Measurements from ENCODE around the gene THRAP3. TPM values are rescaled to one million over a fixed set of nuclear protein-coding genes. Genes with fewer than 3 reads are reported as not detected.

THRAP3 gene
- total RNA-seq, 1 experiment from 2014 or later, result 160 TPM

DNA sequence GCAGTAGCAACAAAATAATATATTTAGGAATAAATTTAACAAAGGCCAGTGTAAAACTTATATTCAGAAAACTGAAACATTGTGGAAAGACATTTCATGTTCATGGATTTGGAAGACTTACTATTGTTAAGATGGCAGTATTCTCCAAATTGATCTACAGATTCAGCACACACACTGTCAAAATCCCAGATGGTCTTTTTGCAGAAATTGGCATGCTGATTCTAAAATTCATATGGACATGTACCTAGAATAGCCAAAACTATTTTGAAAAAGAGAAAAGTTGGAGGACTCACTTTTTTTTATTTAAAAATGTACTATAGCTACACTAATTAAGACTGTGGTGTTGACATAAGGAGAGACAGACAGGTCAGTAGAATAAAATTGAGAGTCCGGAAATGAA lies 50.0 kb downstream of the THRAP3 start:
- no peak overlapping the region for H3K4me3 Mint-ChIP-seq
- DNase-seq (ENCODE audit: low spot score) (no peak), ATAC-seq (no peak)
- CTCF ChIA-PET, result interaction anchor here (0.7 to 1.2 kb wide), 2 partner anchors 26 to 177 kb away, joined by 3 to 4 read pairs; no protein-coding TSS in a partner anchor
- peaks cover 31% of the 10 kb centered on the region for H3K36me3 Mint-ChIP-seq
- H3K27me3 Mint-ChIP-seq (ENCODE audit: low read depth), result no peaks in the 10 kb centered on the region
- H3K27ac Mint-ChIP-seq, result no peak overlapping the region
- no peak for TF ChIP-seq TP53 (CRISPR knock-in tag; IDR thresholded peaks at IDR 0.05)
- TF ChIP-seq NR1H2 (CRISPR knock-in tag; IDR thresholded peaks at IDR 0.05), result no peak
- no peak for TF ChIP-seq EMX1 (CRISPR knock-in tag; IDR thresholded peaks at IDR 0.05)
- TF ChIP-seq, protein P1, sequence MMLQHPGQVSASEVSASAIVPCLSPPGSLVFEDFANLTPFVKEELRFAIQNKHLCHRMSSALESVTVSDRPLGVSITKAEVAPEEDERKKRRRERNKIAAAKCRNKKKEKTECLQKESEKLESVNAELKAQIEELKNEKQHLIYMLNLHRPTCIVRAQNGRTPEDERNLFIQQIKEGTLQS (CRISPR knock-in tag; conservative IDR thresholded peaks at IDR 0.05), result no peak
- POLR2A ChIA-PET, result interaction anchor here (0.7 kb wide), 1 partner anchor 1111 kb away, joined by 9 read pairs; no protein-coding TSS in a partner anchor
- no peaks in the 10 kb centered on the region for H3K9me3 Mint-ChIP-seq
- no peaks in the 10 kb centered on the region for H3K4me1 Mint-ChIP-seq

DNA sequence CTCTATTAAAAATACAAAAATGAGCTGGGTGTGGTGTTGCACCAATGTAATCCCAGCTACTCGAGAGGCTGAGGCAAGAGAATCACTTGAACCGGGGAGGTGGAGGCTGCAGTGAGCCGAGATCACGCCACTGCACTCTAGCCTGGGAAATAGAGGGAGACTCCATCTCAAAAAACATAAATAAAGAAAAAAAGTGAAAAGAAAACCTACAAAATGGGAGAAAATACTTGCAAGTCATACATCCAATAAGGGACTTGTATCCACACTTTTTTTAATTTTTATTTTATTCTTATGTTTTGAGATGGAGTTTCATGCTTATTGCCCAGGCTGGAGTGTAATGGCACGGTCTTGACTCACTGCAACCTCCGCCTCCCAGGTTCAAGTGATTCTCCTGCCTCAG lies 52.4 kb downstream of the THRAP3 start:
- POLR2A ChIA-PET, result no interaction called here
- no peaks in the 10 kb centered on the region for H3K27me3 Mint-ChIP-seq (ENCODE audit: low read depth)
- TF ChIP-seq, protein P2, sequence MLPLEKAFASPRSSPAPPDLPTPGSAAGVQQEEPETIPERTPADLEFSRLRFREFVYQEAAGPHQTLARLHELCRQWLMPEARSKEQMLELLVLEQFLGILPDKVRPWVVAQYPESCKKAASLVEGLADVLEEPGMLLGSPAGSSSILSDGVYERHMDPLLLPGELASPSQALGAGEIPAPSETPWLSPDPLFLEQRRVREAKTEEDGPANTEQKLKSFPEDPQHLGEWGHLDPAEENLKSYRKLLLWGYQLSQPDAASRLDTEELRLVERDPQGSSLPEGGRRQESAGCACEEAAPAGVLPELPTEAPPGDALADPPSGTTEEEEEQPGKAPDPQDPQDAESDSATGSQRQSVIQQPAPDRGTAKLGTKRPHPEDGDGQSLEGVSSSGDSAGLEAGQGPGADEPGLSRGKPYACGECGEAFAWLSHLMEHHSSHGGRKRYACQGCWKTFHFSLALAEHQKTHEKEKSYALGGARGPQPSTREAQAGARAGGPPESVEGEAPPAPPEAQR (CRISPR knock-in tag; IDR thresholded peaks at IDR 0.05), result no peak
- TF ChIP-seq, protein P3, sequence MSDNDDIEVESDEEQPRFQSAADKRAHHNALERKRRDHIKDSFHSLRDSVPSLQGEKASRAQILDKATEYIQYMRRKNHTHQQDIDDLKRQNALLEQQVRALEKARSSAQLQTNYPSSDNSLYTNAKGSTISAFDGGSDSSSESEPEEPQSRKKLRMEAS (CRISPR knock-in tag; IDR thresholded peaks at IDR 0.05), result no peak
- TF ChIP-seq, protein P4, sequence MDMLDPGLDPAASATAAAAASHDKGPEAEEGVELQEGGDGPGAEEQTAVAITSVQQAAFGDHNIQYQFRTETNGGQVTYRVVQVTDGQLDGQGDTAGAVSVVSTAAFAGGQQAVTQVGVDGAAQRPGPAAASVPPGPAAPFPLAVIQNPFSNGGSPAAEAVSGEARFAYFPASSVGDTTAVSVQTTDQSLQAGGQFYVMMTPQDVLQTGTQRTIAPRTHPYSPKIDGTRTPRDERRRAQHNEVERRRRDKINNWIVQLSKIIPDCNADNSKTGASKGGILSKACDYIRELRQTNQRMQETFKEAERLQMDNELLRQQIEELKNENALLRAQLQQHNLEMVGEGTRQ (CRISPR knock-in tag; IDR thresholded peaks at IDR 0.05), result no peak
- TF ChIP-seq, protein P5, sequence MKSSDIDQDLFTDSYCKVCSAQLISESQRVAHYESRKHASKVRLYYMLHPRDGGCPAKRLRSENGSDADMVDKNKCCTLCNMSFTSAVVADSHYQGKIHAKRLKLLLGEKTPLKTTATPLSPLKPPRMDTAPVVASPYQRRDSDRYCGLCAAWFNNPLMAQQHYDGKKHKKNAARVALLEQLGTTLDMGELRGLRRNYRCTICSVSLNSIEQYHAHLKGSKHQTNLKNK (CRISPR knock-in tag; IDR thresholded peaks at IDR 0.05), result no peak
- no peak for TF ChIP-seq FOXK1 (CRISPR knock-in tag; IDR thresholded peaks at IDR 0.05)
- TF ChIP-seq TP53 (CRISPR knock-in tag; IDR thresholded peaks at IDR 0.05), result no peak
- no peak for TF ChIP-seq PRRX2 (CRISPR knock-in tag; IDR thresholded peaks at IDR 0.05)
- no peak for TF ChIP-seq TEAD1 (CRISPR knock-in tag; IDR thresholded peaks at IDR 0.05)
- no peak for TF ChIP-seq ZNF138 (CRISPR knock-in tag; conservative IDR thresholded peaks at IDR 0.05)
- no peak for TF ChIP-seq ZNF423 (CRISPR knock-in tag; IDR thresholded peaks at IDR 0.05)
- TF ChIP-seq NFE2L1 (CRISPR knock-in tag; IDR thresholded peaks at IDR 0.05), result no peak
- no peak for TF ChIP-seq KAT7 (CRISPR knock-in tag; IDR thresholded peaks at IDR 0.05; ENCODE audit: borderline replicate concordance)
- TF ChIP-seq ESRRA (CRISPR knock-in tag; IDR thresholded peaks at IDR 0.05; ENCODE audit: borderline replicate concordance), result no peak
- no peak for TF ChIP-seq ATF1 (CRISPR knock-in tag; IDR thresholded peaks at IDR 0.05)
- TF ChIP-seq, protein P6, sequence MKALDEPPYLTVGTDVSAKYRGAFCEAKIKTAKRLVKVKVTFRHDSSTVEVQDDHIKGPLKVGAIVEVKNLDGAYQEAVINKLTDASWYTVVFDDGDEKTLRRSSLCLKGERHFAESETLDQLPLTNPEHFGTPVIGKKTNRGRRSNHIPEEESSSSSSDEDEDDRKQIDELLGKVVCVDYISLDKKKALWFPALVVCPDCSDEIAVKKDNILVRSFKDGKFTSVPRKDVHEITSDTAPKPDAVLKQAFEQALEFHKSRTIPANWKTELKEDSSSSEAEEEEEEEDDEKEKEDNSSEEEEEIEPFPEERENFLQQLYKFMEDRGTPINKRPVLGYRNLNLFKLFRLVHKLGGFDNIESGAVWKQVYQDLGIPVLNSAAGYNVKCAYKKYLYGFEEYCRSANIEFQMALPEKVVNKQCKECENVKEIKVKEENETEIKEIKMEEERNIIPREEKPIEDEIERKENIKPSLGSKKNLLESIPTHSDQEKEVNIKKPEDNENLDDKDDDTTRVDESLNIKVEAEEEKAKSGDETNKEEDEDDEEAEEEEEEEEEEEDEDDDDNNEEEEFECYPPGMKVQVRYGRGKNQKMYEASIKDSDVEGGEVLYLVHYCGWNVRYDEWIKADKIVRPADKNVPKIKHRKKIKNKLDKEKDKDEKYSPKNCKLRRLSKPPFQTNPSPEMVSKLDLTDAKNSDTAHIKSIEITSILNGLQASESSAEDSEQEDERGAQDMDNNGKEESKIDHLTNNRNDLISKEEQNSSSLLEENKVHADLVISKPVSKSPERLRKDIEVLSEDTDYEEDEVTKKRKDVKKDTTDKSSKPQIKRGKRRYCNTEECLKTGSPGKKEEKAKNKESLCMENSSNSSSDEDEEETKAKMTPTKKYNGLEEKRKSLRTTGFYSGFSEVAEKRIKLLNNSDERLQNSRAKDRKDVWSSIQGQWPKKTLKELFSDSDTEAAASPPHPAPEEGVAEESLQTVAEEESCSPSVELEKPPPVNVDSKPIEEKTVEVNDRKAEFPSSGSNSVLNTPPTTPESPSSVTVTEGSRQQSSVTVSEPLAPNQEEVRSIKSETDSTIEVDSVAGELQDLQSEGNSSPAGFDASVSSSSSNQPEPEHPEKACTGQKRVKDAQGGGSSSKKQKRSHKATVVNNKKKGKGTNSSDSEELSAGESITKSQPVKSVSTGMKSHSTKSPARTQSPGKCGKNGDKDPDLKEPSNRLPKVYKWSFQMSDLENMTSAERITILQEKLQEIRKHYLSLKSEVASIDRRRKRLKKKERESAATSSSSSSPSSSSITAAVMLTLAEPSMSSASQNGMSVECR (CRISPR knock-in tag; IDR thresholded peaks at IDR 0.05; ENCODE audit: borderline replicate concordance), result no peak
- TF ChIP-seq GTF2I (CRISPR knock-in tag; conservative IDR thresholded peaks at IDR 0.05), result no peak

More for the DNA sequence above, 52.4 kb downstream of the THRAP3 start:
- no peak overlapping the region for H3K27ac Mint-ChIP-seq
- no peak overlapping the region for H3K4me3 Mint-ChIP-seq
- H3K9me3 Mint-ChIP-seq, result no peaks in the 10 kb centered on the region
- CTCF ChIA-PET, result interaction anchor here (1.1 kb wide), 1 partner anchor 128 kb away, joined by 6 read pairs; the partner anchor contains the start of gene TRAPPC3
- peaks cover 25% of the 10 kb centered on the region for H3K36me3 Mint-ChIP-seq
- no peak for DNase-seq (ENCODE audit: low spot score)
- ATAC-seq, result no peak
- H3K4me1 Mint-ChIP-seq, result no peaks in the 10 kb centered on the region
